ENCODE measurements around the gene NTMT2.
"Not testable (repeated sequence)": the region's sequence is repeated elsewhere in the genome, so short reads cannot be mapped to it uniquely, and the experiment has no call there.

NTMT2 gene

DNA sequence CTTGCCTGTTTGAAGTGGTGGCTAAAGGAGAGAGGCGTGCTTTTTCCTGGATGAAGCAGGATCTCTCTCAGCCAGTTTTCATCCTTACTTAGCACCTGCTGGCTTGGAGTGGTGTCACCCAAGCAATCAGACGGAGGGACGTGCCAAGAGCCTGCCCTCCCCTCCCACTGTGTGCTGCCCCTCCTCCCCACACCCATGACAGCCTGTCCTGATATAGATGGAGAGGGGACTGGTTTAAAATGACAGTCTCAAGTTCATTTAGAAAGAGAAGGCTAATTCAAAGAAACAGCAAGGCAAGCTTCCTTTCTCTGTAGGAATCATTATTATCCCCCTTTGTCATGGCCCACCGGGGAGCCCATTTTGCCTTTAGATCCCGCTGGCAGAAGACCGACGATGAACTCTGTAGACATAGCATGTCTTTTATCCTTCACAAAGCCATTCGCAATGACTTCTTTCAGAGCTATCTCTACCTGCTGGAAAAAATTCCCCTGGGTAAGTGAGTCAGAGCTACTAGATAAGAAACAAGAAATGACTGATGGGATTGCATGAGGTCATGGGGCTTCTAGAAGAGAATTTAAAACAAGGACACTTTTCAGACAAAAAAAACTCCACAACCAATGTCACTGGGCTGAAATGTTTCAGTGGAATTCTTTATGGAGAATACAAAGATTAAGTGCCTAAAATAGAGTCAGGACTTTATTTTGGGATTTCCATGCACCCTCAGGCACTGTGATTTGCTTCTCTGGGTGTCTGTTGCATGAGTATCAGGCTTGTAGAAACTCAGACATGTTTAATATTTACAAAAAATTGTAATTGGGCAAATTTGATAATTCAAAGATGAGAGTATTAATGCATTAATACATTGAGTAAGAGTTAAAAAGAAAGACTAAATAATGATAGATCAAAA, at the start of gene NTMT2:
Gene NTMT2, plus strand, starts transcription at position 190 of the 907 bp plus-strand sequence. Its CDS starts 149 bp downstream, at position 339.
- no peak for DNase-seq

DNA sequence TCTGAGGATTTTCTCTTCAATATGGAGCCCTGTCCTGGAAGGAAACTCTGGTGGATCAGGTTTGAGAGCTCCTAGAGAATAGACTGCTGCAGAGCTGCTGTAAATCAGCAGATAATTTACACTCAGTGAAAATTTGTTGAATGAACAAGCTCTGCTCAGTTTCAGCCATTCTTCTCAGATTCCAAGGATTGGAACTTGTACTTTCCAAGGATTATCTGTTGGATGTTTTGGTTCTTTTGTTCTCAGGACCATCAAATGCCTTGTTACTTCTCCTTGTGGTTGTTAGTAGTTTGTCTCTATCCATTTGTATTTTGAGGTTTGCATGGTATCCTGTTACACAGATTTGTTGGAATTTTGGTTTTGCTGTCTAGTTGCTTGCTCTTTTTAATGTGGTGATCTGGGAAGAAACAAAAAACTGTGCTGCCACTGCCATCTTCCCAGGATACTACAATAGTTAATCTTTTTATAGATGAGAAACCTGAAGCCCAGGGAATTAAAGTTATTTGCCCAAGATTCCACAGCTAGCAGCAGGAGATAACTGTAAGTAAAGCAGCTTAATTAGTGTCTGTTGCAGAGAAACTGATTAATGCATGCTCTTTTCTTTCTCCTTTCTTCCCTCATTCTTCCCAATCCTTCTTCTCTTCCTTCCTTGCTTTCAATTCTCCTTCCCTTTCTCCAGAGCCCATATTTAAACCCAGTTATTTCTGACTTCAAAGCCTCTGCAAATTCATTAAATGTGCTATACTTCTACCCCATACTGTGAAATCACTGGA, 49.6 kb upstream of the NTMT2 start:
- no peak for DNase-seq

DNA sequence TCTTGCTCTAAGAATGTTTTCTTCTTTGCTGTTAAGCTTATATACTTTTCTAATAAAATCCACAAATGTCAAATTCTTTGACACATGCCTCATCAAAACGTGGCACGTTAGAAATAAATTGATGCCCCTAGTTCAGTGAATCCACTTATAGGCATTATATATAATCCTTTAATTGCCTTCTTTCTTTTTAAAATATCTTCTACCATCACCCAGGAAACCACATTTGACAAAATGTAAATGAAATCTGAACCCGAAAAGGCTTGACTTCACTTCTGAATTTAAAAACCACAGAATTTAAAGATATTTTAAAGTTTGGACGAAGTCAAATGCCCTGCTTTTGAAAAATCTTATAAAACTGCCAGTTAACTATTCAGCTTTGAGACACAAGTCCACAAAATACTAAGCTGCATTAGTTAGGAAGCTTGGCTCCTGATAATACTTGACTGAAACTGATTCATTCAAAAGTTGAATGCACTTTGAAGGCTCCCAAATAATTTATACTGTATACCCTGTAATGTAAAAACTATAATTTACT, 48.9 kb upstream of the NTMT2 start:
- no peak for DNase-seq

DNA sequence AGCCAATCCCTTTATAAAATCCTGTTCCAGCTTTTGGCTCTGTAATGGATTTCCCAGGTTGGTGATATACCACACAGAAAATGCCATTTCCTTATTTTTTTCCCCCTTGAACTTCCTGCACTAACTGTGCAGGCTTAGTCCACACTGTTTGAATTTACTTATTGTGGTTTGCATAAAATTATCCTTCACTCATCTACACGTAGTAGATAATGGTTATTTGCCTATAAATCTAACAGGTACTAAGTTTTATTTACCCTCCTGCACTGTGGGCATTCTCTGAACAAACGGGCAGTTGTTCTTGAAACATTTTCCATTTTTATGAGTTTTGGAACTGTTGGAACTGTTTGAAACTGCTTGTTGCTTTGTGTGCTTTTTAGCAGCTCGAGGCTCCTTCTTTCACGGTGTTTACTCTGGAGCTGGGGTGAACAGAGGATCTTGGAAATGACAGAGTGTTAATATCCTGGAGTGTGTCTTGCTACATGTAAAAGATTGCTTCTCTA, 48.3 kb upstream of the NTMT2 start:
- DNase-seq, result no peak

DNA sequence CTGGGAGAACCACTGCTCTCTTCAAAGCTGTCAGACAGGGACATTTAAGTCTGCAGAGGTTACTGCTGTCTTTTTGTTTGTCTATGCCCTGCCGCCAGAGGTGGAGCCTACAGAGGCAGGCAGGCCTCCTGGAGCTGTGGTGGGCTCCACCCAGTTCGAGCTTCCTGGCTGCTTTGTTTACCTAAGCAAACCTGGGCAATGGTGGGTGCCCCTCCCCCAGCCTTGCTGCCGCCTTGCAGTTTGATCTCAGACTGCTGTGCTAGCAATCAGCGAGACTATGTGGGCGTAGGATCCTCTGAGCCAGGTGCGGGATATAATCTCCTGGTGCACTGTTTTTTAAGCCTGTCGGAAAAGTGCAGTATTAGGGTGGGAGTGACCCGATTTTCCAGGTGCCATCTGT, 32.6 kb upstream of the NTMT2 start:
- DNase-seq, result not testable (repeated sequence)

DNA sequence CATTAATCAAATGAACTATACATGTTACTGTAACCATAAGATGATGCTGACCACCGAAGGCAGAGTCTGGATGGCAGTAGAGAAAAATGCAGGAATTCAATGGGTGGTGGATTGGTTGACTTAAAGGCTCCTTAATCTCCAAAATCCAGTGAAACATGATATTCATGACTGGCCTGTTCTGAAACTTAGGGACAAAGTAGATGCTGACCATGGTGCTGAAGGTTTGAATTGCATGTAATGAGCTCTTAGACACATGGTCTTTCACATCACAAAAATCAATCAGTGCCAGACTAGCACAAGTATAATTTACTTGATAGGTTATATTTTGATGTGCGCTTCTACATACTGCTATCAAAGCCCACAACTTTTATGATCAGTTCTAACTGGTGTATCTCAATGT, 30.9 kb upstream of the NTMT2 start:
- no peak for DNase-seq

DNA sequence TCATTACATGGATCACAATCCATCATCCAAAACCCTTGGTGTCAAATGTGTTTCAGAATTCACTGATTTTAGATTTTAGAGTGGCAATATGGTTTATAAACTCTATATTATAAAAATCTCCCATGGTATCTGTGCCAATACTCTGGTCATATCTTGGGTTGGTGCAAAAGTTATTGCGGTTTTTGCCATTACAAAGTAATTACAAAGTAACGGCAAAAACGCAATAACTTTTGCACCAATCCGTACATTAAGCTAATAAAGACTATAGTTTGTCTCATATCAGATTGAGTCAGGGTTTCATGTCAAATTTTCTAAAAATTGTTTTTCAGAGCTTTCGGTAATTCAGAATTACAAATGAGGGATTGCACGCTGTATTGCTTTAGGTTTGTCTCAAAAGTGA, 23.4 kb upstream of the NTMT2 start:
- no peak for DNase-seq

DNA sequence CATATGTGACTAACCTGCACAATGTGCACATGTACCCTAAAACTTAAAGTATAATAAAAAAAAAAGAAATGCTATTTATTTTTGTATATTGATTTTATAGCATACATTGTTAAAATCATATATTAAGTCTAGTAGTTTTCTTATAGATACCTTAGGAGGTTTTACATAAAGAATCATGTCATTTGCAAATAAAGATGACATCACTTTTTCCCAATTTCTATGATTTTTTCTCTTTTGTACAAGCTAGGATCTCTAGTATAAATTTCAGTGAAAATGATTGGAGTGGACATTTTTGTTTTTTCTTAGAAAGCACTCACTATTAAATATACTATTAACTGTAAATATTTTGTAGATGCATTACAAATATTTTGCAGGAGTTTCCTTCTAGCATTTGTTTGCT, 20.5 kb upstream of the NTMT2 start:
- no peak for DNase-seq

DNA sequence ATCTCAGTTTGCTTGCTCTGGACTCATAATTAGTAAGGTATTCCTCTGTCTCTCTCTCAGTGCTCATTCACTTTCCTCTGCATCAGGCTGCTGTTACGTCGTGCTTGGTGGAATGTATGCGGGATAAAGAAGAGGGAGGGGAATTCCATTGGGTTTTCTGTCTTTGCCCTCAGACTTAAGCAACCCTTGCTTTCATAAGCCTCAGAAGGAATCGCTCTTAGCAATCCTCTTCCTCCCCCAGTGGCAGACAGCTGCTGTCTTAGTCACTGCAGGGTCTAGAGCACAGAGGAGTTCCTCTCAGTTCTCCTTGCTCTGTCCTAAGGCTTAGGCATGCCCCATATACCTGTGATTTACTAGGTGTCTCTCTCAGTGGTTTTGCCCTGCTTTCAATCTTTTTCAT, 19.1 kb upstream of the NTMT2 start:
- DNase-seq, result no peak

DNA sequence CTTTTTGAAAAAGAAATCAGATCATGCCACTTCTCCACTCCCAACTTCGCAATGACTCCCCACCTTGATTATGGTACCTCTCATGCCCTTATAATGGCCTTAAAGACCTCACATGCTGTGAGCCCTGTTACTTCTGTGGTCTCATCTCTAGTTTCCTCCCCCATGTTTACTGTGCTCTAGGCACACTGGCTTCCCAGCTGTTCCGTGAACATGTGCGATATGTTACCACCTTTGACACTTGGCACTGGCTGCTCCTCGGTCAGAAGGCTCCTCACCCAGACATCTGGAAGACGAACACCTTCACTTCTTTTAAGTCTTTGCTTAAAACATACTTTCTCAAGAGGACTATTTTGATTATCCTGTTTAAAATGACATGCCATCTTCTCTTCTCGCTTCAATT, 14.3 kb upstream of the NTMT2 start:
- no peak for DNase-seq

DNA sequence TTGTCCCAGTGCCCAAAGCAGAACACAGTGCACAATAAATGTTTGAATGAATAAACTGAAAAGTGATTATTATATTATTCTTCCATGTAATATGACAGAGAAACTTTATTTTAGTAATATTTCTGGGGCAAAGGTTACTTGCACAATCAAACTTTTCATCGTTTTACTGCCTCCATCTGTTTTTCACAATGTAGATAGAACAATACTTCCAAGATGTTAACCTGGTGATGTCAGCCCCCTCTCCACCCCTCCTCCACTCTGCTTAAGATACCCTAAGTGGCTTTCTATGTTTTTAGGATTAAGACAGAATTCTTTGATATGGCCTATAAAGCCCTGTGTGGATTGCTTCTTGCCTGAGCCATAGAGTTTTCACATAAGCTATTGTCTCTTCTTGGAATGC, 13.8 kb upstream of the NTMT2 start:
- no peak for DNase-seq

DNA sequence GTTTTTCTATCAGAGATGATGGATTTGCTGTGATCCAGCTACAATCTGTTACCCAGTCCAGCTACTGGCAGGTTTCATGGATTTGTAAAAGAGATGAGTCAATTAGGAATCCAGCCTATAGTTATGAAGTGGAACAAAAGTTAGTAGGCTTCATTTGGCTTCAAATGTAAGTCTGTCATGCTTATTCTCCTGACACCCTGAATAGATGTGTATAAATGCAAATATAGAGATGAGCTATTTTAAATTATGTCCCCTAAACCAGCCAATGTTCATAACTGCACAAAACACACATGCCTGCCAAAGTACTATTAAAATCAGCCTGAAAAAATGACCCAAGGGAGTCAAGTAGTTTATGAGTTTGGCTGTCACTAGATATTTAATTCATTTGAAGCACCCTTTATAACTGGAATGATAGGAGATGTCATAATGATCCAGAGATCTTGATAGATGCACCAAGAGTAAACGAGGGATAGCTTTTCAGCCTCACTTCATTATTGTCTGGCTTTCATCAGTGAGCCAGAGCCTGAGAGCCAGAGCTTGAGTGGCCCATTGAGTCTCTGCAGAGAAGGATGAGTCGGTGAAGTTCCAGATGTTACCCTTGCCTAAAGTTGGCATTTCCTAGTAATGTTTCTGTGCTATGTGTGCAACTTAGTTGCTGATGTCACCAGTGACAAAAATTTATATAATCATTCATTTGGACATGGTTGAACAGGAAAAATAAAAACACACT, 11.8 kb upstream of the NTMT2 start:
- no peak for DNase-seq

DNA sequence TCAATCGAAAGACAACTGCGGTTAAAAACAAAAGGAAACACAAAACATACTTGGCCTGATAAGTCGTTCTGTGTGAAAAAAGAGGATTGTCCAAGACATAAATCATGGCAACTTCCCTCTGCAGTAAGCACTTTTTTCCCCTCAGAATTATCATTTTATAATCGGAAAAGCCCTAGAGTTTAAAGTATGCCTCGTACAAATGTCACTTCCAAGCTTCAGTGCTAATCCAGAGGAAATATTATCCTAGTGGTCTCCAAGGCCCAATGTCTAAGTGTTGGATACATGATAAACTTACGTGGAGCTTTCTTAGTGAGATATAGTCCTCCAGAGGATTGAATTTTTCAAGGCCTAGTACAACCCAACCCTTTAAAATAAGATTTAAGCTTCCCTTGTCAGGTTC, 11.2 kb upstream of the NTMT2 start:
- DNase-seq, result no peak

DNA sequence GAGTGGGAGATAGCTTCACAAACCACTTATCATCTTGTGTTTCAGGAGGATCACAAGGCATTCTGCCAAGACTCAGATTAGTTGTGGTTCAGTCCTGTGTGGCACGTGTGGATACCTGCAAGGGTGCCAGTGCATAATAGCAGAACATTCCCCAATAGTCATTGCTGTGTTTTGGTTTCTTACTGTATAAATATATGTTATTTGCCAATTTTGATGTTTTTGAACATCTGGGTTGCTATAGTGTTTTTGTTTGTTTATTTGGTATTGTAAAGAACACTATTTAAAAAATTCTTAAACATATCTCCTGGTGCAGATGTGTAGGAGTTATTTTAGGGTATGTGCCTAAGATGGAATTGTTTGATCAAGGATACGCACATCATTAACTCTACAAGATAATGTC, 5.4 kb upstream of the NTMT2 start:
- no peak for DNase-seq

DNA sequence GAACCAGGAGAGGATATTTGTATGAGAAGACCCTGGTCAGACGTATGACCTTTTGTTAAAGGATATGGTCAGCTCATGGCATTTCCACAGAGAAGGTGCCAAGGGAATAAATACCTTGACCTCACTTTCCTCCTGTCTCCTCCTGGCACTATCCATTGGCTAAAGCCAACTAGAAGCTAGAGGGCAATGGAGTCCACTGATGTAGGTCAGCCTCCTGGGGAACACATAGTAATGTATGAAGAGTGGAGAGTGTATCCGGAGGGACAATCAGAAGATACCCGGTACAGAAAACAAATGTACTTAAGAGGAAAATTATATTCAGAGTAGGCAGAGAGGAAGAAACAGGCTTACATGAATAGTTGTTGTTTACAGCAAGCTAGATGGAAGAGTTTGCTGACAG, 698 bp upstream of the NTMT2 start:
- no peak for DNase-seq

DNA sequence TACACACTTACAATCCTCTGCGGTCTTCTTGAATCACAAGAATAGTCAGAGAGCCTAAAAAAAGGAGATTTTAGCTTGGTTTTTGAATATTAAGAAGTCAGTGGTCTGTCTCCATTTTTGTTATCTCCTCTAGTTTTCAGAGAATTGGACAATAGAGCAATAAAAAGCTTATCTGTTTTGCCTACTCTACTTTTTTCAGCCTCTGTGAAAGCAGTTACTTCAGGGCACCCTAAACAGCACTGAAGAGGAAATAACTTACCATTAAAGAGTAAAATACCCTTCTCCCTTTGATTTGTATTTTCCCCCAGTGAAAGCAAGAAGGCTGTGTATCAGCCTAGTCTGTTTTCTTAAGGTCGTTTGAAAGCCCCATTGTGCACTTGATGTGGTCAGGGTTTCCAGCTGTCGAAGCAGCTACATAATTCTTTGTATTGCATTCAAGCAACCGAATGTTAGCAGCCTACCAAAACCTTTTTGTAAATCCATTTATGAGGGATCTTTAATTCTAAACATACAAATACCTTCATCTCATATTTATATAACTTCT, 1.0 kb downstream of the NTMT2 start:
- no peak for DNase-seq

DNA sequence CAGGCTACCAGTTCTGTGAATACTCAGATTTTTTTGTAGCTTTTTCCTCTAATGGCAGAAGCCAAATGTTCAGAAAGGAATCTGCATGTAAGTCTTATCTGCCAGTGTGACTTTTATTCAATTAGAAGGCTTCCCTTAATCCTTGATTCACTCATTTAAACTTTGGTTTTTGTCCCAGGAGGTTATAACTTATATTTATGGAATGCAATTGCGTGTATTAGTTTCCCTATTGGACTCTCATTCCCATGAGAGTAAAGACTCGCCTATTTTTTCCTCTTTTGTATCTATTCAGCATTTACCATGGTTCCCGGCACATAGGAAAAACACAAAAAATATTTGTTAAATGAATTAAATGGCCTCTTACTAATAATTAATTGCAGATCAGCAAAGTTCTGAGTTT, 3.5 kb downstream of the NTMT2 start:
- no peak for DNase-seq

DNA sequence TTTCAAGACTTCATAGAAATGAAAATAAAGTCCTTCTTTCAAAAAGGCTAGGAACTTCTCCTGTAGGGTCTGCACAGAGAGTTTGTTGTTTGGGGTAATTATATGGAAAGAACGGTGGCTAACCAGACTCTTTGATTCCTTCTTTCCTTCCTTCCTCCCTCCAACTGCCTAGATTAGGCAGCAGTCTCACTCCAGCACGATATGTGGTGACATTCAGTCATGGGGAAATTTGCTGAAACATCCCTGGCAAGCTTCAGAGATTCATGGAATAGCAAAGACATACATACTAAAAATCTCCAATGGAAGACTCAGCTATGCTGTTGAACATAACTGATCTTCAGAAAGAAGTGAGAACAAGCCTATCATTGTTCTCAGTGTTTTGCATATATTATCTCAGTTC, 4.3 kb downstream of the NTMT2 start:
- DNase-seq, result no peak

DNA sequence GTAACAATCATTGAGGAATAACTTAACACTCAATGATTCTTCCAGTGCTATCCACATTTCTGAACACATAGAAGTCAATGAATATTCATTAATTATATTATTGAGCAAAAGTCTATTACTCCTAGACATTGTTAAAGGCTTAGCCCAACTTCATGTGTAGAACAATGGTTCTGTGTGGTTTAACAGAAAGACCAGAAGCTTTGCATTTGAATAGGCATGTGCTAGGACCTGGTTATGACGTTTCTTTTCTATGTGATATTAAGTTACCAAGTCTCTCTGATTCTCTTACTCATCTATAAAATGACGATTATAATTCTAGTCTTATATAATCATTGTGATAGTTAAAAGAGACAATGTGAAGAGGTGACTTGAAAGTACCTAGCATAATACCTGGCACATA, 5.2 kb downstream of the NTMT2 start:
- DNase-seq, result no peak

DNA sequence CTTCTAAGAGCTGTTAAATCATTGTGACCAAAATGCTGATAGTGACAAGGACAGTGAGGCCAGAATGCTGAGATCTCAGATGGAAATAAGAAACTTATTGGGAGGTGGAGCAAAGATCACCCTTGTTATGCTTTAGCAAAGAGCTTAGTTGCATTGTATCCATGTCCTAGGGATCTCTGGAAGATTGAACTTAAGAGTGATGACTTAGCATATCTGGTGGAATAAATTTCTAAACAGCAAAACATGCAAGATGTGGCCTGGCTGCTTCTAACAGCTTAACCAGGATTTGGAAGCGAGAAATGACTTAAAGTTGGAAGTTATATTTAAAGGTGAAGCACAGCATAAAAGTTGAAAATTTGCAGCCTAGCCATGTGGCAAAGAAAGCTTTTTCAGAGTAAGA, 7.7 kb downstream of the NTMT2 start:
- DNase-seq, result no peak

DNA sequence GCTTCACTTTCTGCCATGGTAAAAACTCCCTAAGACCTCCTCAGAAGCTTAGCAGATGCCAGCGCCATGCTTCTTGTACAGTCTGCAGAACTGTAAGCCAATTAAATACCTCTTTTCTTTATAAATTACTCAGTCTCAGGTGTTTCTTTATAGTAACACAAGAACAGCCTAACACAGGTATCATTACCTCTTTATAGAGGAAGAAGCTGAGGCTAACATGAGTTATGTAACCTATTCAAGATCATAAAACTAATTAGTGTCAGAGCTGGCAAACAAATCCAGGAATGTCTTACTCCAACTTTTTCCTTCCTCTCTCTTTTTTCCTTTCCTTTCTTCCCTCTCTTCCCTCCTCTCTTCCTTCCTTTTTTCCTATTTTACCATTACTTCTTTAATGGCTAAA, 9.3 kb downstream of the NTMT2 start:
- no peak for DNase-seq

DNA sequence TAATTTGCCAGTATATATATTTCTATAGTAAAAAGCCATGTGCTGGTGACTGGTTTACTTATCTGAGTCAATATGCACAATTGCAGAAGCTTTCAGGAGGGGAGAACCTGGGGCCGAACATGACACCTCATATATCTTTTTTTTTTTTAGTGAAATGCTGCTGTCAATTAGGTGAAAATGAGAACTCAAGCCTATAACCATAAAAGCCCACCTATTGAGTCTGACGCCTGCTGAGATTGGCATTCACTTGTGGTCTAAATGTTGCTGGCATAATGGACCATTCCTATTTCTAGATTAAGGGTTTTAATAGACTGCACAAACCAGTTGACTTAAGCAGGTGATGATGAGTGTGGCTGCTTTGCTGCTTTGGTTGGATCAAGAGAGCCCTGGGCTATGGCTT, 10.8 kb downstream of the NTMT2 start:
- DNase-seq, result no peak

DNA sequence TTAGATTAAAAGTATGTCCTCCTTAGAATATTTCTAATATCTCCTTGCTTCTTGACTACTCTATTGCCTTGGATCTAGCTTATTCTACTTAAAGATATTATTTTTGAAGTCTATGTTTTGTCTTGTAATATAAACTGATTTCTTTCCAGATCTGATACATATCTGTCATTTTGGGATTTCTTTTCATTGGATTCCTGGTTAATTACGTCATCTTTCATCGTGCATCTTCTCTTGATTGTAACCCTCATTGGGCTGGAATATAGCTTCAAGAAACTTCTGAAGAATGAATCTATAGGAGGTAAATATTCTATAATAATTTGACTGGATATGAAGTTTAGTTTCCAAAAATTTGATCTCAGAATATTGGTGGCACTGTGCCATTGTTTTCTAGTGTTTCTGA, 12.1 kb downstream of the NTMT2 start:
- no peak for DNase-seq
